Stimulated activated CD4-positive, alpha-beta T cell treated with anti-CD3 and anti-CD28 coated beads, Interleukin-4, amount 100 ng/mL, for 48 hours (primary cell): ENCODE data around the gene ADARB2.
"Not testable (repeated sequence)": the region's sequence is repeated elsewhere in the genome, so short reads cannot be mapped to it uniquely, and the experiment has no call there.

Experiments
- DNase-seq, 2 donors: peaks; one replicate each; pipeline ENCODE4 v3.0.0-alpha.2; 2020; ENCODE audit warnings: low read depth in 2 of 2

ADARB2 gene

DNA sequence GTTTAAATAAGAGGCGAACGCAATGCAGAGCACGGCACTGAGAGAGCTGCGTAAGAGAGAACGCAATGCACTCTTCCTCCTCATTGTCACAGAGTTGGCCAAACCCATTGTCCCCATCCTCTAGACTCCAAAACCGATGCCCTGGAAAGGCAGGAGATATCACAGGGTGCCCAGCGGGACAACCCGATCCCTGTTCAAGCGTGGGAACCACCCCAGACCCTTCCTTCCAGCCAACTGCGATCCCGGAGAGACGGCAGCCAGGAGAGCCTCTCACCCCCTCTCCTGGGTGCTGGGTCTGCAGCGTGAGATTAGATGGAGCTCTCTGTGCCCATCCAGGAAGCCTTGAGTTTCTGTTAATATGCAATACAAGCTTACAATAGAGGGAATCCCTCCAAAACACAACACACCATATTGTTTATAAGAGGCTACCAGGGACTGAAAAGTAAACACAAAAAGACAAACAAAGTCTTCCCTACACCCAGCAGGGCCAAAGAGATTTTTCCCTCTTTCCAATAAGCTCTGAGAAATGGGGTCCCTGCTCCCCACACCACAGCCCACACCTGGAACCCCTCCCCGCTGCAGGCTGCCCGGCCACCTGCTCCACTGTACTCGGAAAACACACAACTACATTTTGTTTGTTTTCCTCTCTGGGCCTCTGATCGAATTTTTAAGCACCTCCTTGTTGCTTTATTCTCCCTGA is 187.6 kb downstream of the ADARB2 start:
- DNase-seq, result no peak

DNA sequence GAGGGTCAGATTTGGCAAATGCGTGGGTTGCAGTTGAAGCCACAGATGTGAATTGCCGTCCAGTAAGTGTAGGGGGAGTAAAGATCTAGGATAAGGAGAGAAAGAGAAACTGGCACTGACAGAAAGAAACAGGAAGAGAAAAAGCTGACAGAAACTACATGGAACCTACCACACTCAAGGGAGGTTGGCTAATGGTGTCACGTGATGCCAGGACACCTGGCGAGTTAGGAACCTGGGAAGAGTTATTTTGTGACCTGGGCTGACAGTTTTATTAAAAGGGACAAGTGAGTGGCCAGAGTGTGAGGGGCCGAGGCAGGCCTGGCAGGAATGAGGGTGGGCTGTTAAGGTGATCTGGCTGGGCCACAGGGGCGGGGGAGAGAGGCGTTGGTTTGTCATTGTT is 188.7 kb downstream of the ADARB2 start:
- no peak for DNase-seq

DNA sequence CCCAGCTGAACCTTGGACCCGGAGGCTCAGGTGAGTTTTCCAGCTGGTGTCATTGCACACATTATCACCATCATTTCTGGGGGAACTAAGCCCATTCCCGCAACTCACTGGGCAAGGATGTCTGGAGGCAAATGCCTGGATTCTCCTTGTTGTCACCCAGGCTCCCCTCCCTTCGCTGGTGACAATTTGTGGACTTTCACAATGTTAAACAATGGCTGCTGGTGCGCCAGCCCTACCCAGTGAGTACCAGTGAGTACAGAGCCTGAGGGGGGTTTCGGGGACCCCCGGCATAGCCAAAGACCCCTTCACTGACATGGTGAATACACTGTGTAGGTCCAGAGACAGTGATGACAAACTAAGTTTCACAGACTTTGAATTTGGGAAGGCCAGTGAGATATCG is 189.2 kb downstream of the ADARB2 start:
- no peak for DNase-seq

- no peak for DNase-seq
Measured at GRCh38 chr10:1546431-1547110, 190.8 kb downstream of the ADARB2 start.

GRCh38 chr10:1545524-1545923 is 191.8 kb downstream of the ADARB2 start:
- no peak for DNase-seq

GRCh38 chr10:1544929-1545328 is 192.4 kb downstream of the ADARB2 start:
- DNase-seq, result no peak

DNA sequence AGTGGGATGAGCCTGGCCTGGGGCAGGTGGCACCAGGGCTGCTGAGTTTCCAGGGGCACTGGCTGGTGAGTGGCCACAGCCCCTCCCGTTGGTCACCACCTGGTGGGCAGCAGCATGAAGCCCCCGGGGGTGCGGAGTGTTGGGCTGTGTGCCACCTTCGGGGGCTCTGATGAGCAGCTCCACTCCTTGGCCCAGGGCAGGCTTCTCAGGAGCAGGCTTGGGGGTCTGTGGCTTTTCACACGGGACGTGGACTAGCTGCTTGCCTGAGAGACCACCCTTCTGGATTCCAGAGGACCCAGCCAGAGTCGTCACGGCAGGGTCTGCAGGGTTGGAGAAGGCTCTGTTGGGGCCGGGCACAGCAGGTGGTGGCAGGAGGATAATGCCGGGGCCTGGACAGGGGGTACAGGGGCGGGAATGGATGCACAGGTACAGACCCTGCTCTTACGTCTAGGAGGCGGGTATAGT is 193.1 kb downstream of the ADARB2 start:
- no peak for DNase-seq

DNA sequence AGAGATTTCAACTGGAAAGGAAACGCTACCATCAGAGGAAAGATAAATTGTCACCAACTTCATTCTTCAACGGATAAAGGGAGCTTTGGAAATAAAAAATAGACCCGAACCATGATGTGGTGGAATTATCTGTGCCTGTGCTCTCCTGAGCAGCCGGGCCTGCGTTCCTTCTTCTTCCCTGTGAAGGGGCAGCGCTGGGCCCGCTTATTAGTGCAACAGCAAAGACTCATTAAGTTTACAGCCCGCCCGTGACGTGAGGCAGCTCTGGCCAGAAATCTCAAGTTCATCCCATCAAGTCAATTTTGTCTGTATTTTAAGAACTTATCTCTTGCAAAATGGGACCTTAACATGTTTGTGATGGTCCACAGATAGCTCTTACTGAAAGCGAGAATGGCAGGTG is 193.7 kb downstream of the ADARB2 start:
- DNase-seq, result no peak

GRCh38 chr10:1542941-1543340 is 194.4 kb downstream of the ADARB2 start:
- DNase-seq, result no peak

GRCh38 chr10:1540144-1540543 is 197.2 kb downstream of the ADARB2 start:
- no peak for DNase-seq

DNA sequence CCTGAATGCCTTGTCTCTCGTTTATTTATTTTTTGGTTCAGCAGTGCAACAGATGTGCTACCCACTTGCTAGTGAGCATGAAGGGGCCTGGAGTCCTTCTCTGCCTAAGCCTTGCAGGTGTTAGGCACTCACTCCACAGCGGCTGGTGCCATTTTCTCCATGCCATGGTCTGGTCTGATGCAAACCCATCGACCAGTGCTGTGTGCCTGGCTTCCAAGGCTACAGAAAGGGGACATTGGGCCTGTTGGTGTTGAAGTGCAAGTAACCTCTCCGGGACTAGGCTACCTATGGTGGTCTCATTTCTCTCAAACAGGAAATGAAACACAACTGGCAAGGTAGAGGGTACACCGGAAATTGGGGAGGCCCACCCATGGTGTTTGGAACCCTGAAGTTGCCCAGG is 198.1 kb downstream of the ADARB2 start:
- no peak for DNase-seq

- DNase-seq, result no peak
Measured at GRCh38 chr10:1538531-1539061, 198.7 kb downstream of the ADARB2 start.

GRCh38 chr10:1538121-1538520 is 199.2 kb downstream of the ADARB2 start:
- DNase-seq, result no peak

DNA sequence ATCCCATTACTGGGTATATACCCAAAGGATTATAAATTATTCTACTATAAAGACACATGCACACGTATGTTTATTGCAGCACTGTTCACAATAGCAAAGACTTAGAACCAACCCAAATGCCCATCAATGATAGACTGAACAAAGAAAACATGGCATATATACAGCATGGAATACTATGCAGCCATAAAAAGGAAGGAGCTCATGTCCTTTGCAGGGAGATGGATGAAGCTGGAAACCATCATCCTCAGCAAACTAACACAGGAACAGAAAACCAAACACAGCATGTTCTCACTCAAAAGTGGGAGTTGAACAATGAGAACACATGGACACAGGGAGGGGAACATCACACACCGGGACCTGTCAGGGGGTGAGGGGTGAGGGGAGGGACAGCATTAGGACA is 199.9 kb downstream of the ADARB2 start:
- DNase-seq, result not testable (repeated sequence)

- DNase-seq, result no peak
Measured at GRCh38 chr10:1536341-1536740, 201.0 kb downstream of the ADARB2 start.

DNA sequence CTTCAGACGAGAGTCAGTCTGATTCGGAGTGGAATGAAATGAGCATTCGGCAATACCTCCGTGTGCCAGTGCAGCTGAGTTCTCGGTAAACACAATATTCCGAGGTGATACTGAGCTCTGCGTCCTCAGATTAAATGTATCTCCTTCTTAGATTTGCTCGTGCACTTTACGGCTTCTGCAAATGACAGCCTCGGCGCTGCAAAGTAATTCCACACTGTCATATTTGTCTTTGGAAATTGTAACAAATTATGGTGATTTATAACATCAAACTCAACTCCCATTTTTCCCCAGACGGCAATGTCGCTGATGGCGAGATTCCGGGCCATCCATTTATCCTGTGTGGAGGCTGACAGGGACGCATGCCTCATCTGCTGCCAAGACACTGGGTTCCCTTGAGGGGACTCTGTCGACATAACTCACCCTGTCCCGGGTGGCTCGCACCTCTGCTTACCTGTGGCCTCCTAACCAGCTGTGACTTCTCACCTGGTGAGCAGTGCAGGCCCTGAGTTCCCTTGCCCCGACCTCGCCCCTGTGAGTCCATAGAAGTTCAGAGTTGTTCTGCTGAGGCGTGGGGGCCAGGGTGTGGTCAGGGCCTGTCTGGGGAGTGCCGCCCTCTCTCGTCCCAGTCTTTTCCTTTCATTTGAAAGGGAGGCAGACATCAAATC is 201.9 kb downstream of the ADARB2 start:
- no peak for DNase-seq

DNA sequence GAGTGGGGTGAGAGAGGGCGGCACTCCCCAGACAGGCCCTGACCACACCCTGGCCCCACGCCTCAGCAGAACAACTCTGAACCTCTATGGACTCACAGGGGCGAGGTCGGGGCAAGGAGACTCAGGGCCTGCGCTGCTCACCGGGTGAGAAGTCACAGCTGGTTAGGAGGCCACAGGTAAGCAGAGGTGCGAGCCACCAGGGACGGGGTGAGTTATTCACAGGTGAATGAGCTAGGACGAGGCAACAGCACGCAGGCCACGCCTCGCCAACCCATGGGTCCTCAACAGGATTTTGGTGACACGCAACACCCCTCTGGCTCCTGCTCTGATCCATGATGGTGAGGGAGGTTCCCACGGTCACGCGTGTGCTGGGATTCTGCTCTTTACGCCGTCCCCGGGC is 202.5 kb downstream of the ADARB2 start:
- no peak for DNase-seq

DNA sequence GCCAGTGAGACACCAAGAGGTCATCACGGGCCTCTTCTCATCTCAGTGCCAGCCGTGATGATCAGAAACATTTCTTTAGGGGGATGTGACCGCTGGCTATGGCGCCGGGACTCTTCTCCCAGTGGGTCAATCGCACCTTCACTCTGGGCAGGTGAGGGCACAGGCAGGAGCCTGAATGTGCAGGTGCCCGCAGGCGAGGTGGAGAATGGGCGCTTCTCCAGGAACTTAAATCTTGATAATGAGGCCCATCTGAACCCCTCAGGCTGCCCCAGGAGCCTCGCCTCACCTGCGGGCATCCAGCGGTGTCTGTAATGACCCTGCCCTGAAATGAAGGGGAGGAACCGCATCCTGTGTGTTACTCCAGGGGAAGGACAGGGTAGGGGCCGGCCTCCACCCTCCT is 204.7 kb downstream of the ADARB2 start:
- no peak for DNase-seq

DNA sequence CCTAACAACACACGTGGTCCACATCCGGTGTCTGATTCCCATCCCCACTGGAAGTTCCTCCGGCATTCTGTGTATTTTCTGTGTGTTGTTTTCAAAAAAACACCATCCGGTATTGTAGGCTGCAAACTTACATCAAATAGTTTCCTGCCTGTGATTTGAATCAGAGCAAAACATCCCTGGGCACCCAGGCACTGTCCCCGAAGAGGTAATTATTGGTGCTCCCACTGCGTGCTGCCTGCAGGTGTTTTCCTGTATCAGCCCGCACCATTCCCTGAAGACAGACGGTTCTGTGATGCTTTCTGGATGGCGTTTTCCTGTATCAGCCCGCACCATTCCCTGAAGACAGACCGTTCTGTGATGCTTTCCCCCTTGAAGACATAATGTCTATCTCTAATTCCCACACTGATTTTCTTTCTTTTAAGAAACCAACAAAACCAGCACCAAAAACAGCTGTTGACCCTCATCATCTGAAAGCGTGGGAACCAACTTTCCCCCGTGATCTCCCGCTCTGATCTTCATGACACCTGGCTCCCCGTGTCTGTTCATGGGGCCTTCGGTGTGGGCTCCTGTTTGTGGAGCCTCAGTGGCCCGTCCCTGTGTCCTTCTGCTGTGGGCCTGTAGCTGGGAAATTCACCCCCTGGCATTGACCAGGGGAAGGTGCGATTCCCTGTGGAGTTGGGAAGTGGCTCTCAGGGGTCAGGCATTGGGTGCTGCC is 205.3 kb downstream of the ADARB2 start:
- DNase-seq, result no peak

DNA sequence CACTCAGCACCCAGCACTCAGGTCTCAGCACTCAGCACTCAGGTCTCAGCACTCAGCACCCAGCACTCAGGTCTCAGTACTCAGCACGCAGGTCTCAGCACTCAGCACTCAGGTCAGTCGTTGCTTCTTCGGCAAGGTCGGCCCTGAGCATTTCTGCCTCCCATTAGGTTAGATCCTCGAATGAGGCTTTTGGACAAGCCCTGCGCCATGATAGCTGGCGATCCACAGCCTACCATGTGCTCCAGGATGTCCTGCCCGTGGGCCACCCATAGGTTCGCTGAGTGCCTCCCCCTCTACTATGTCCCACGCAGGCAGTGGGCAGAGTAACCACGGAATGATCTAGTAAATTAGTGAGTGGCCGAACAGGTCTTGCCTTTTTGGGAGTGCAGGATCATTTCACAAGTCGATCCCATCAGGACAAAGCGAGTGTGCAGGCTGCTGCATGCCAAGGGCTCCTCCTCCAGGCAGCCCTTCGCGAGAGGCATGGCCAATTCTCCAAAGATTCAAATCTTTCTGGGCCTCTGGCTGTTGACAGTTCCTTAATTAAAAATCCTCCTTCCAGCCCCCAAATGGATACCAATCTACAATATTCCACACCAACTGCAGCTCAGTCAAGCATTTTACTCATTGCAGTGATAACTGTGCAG is 206.3 kb downstream of the ADARB2 start:
- DNase-seq, result no peak

GRCh38 chr10:1529806-1530413 is 207.4 kb downstream of the ADARB2 start:
- no peak for DNase-seq
